Activated naive CD4-positive, alpha-beta T cell (primary cell): ENCODE data around the gene MRAP2.
"Not testable (repeated sequence)": the region's sequence is repeated elsewhere in the genome, so short reads cannot be mapped to it uniquely, and the experiment has no call there.

Experiments used
- DNase-seq, 4 experiments: peaks; one replicate each; lab custom pipeline; 2025; lab: John Stamatoyannopoulos, UW

Gene MRAP2

GRCh38 chr6:84032000-84032399 is 1.6 kb upstream of the MRAP2 start:
- DNase-seq: not testable (repeated sequence)

- DNase-seq: no peak
Observed at GRCh38 chr6:84035484-84035883, 1.9 kb downstream of the MRAP2 start.

- no peak for DNase-seq
Observed at GRCh38 chr6:84037425-84038089, 4.0 kb downstream of the MRAP2 start.

- DNase-seq: no peak
Observed at GRCh38 chr6:84042603-84043002, 9.0 kb downstream of the MRAP2 start.

GRCh38 chr6:84043555-84043954 is 10.0 kb downstream of the MRAP2 start:
- DNase-seq: no peak

GRCh38 chr6:84046755-84047154 is 13.2 kb downstream of the MRAP2 start:
- DNase-seq: no peak

GRCh38 chr6:84048588-84048987 is 15.0 kb downstream of the MRAP2 start:
- no peak for DNase-seq

- no peak for DNase-seq
Observed at GRCh38 chr6:84050408-84050807, 16.8 kb downstream of the MRAP2 start.

GRCh38 chr6:84052204-84052882 is 18.8 kb downstream of the MRAP2 start:
- DNase-seq: no peak

GRCh38 chr6:84052883-84053241 is 19.3 kb downstream of the MRAP2 start:
- DNase-seq: no peak

- no peak for DNase-seq
Observed at GRCh38 chr6:84055647-84056046, 22.1 kb downstream of the MRAP2 start.

- no peak for DNase-seq
Observed at GRCh38 chr6:84057908-84058307, 24.3 kb downstream of the MRAP2 start.

GRCh38 chr6:84059082-84059481 is 25.5 kb downstream of the MRAP2 start:
- no peak for DNase-seq

GRCh38 chr6:84061174-84061573 is 27.6 kb downstream of the MRAP2 start:
- no peak for DNase-seq

GRCh38 chr6:84061613-84062398 is 28.2 kb downstream of the MRAP2 start:
- DNase-seq: no peak

GRCh38 chr6:84062519-84063154 is 29.1 kb downstream of the MRAP2 start:
- no peak for DNase-seq

GRCh38 chr6:84065693-84066290 is 32.2 kb downstream of the MRAP2 start:
- no peak for DNase-seq

GRCh38 chr6:84066536-84066935 is 33.0 kb downstream of the MRAP2 start:
- no peak for DNase-seq

- not testable (repeated sequence) for DNase-seq
Observed at GRCh38 chr6:84068873-84069272, 35.3 kb downstream of the MRAP2 start.

GRCh38 chr6:84072442-84072997 is 38.9 kb downstream of the MRAP2 start:
- no peak for DNase-seq

- no peak for DNase-seq
Observed at GRCh38 chr6:84074988-84075781, 41.6 kb downstream of the MRAP2 start.
